Mesenchymal stem cell (in vitro differentiated cells and primary cell): ENCODE results near the gene MRPS11.

Experiments used
- DNase-seq: peaks from one replicate; pipeline ENCODE4 v3.0.0-alpha.2; 2013
- H2AFZ ChIP-seq: one replicate; pipeline ENCODE4 v1.6.1; 2013; ENCODE audit warnings: low read depth, mild to moderate bottlenecking, control low read depth, inconsistent platforms, low read length, moderate library complexity
- H2AK5ac ChIP-seq: 2 replicates; pipeline ENCODE4 v1.6.1; 2013; ENCODE audit warnings: low read length, moderate library complexity, mild to moderate bottlenecking, inconsistent platforms; ENCODE audit not compliant: severe bottlenecking
- H2BK120ac ChIP-seq: one replicate; pipeline ENCODE4 v1.6.1; 2013; ENCODE audit warnings: low read depth, mild to moderate bottlenecking, inconsistent platforms, low read length, moderate library complexity
- H2BK12ac ChIP-seq, 2 experiments: one replicate each; pipeline ENCODE4 v1.6.1; 2013; ENCODE audit warnings: inconsistent platforms in 2 of 2, low read length in 2 of 2, mild to moderate bottlenecking in 2 of 2, moderate library complexity in 2 of 2, control low read depth in 1 of 2
- H2BK15ac ChIP-seq: one replicate; pipeline ENCODE4 v1.6.1; 2013; ENCODE audit warnings: mild to moderate bottlenecking, low read depth, inconsistent platforms; ENCODE audit not compliant: poor library complexity, severe bottlenecking
- H2BK5ac ChIP-seq: 2 replicates; pipeline ENCODE4 v1.6.1; 2013; ENCODE audit warnings: low read depth, mild to moderate bottlenecking, low read length, control low read depth, inconsistent platforms; ENCODE audit not compliant: poor library complexity, severe bottlenecking
- H3K14ac ChIP-seq, 2 experiments: one replicate each; pipeline ENCODE4 v1.6.1; 2013; ENCODE audit warnings: inconsistent platforms in 2 of 2, low read length in 2 of 2, control low read depth in 1 of 2, mild to moderate bottlenecking in 1 of 2, moderate library complexity in 1 of 2
- H3K18ac ChIP-seq, 2 experiments: one replicate each; pipeline ENCODE4 v1.6.1; 2013; ENCODE audit warnings: inconsistent platforms in 2 of 2, low read length in 2 of 2, control low read depth in 1 of 2, low read depth in 1 of 2, mild to moderate bottlenecking in 1 of 2
- H3K23ac ChIP-seq, 2 experiments: one replicate each; pipeline ENCODE4 v1.6.1; 2013; ENCODE audit warnings: inconsistent platforms in 2 of 2, low read length in 2 of 2, mild to moderate bottlenecking in 2 of 2, moderate library complexity in 2 of 2, control low read depth in 1 of 2
- H3K27ac ChIP-seq: 2 replicates; pipeline ENCODE4 v1.5.1; 2013; ENCODE audit warnings: mild to moderate bottlenecking, moderate library complexity, low read length, control low read depth, inconsistent platforms; ENCODE audit not compliant: poor library complexity, severe bottlenecking
- H3K27me3 ChIP-seq, 2 experiments: 2 replicates each; pipeline versions ENCODE4 v1.6.1 to v1.7.0; 2013; ENCODE audit warnings: low read length in 2 of 2, mild to moderate bottlenecking in 2 of 2, moderate library complexity in 2 of 2, control low read depth in 1 of 2, inconsistent platforms in 1 of 2; ENCODE audit not compliant: control insufficient read depth in 1 of 2, insufficient read depth in 1 of 2
- H3K36me3 ChIP-seq, 2 experiments: 2 replicates each; pipeline versions ENCODE4 v1.6.1 to v1.7.0; 2013; ENCODE audit warnings: low read length in 2 of 2, control low read depth in 1 of 2, inconsistent platforms in 1 of 2, low read depth in 1 of 2, mild to moderate bottlenecking in 1 of 2; ENCODE audit not compliant: insufficient read depth in 2 of 2, control insufficient read depth in 1 of 2
- H3K4ac ChIP-seq, 2 experiments: one replicate each; pipeline ENCODE4 v1.6.1; 2013; ENCODE audit warnings: inconsistent platforms in 2 of 2, low read length in 2 of 2, mild to moderate bottlenecking in 2 of 2, moderate library complexity in 2 of 2, control low read depth in 1 of 2, low read depth in 1 of 2
- H3K4me1 ChIP-seq: 2 replicates; pipeline ENCODE4 v1.6.1; 2013; ENCODE audit warnings: low read depth, low read length, control low read depth; ENCODE audit not compliant: control insufficient read depth, insufficient read depth
- H3K4me2 ChIP-seq: 2 replicates; pipeline ENCODE4 v1.6.1; 2013; ENCODE audit warnings: low read length, mild to moderate bottlenecking, inconsistent platforms; ENCODE audit not compliant: poor library complexity, severe bottlenecking
- H3K4me3 ChIP-seq, 2 experiments: 2 replicates each; pipeline versions ENCODE4 v1.5.1 to v1.7.0; 2013; ENCODE audit warnings: low read length in 2 of 2, mild to moderate bottlenecking in 2 of 2, control low read depth in 1 of 2, low read depth in 1 of 2; ENCODE audit not compliant: insufficient read depth in 1 of 2
- H3K79me1 ChIP-seq: replicated peaks from 2 replicates; pipeline ENCODE4 v1.6.1; 2013; ENCODE audit warnings: mild to moderate bottlenecking, control low read depth, low read length, inconsistent platforms; ENCODE audit not compliant: poor library complexity, severe bottlenecking
- H3K9ac ChIP-seq: 2 replicates; pipeline ENCODE4 v1.7.0; 2013; ENCODE audit warnings: mild to moderate bottlenecking, low read length, moderate library complexity
- H3K9me3 ChIP-seq: 2 replicates; pipeline ENCODE4 v1.7.0; 2013; ENCODE audit warnings: mild to moderate bottlenecking, low read length; ENCODE audit not compliant: control insufficient read depth
- H4K8ac ChIP-seq: one replicate; pipeline ENCODE4 v1.6.1; 2013; ENCODE audit warnings: inconsistent platforms, mild to moderate bottlenecking, low read length, moderate library complexity
- H4K91ac ChIP-seq: one replicate; pipeline ENCODE4 v1.6.1; 2013; ENCODE audit warnings: mild to moderate bottlenecking, low read length, inconsistent platforms
- WGBS: methylation state at CpG from one replicate; pipeline ENCODE4 v1.1.7; 2013; ENCODE audit warnings: mixed read lengths; 5-methylcytosine and 5-hydroxymethylcytosine counted together

The MRPS11 gene

GRCh38 chr15:88454867-88455810, 12.4 kb upstream of the MRPS11 start:
- H2BK5ac ChIP-seq: no peak overlapping the region
- no peak overlapping the region for H3K27ac ChIP-seq
- no peak overlapping the region for H3K4me3 ChIP-seq
- H3K36me3 ChIP-seq: peaks cover 20 to 30% of the 10 kb centered on the region in 2 experiments
- H2AK5ac ChIP-seq: no peak overlapping the region
- 43% methylated on average over 9 of the region's 9 CpGs for WGBS
- H3K27me3 ChIP-seq: no peaks in the 10 kb centered on the region
- H3K4me1 ChIP-seq: peaks cover 3% of the 10 kb centered on the region
- no peak overlapping the region for H3K4ac ChIP-seq
- H2BK12ac ChIP-seq: no peak overlapping the region
- H4K91ac ChIP-seq: no peak overlapping the region
- H3K14ac ChIP-seq: peak overlapping the region in 1 of 2 experiments; percentile 19
- H2BK120ac ChIP-seq: no peak overlapping the region
- H3K18ac ChIP-seq: no peak overlapping the region
- peaks cover 8% of the 10 kb centered on the region for H3K79me1 ChIP-seq
- no peak overlapping the region for H2BK15ac ChIP-seq
- peak overlapping the region; percentile 23 for H3K9ac ChIP-seq
- H3K23ac ChIP-seq: no peak overlapping the region
- no peak overlapping the region for H2AFZ ChIP-seq
- H3K4me2 ChIP-seq: no peak overlapping the region
- DNase-seq: peak; percentile 75
- H4K8ac ChIP-seq: peak overlapping the region; percentile 27
- H3K9me3 ChIP-seq: no peaks in the 10 kb centered on the region

DNA sequence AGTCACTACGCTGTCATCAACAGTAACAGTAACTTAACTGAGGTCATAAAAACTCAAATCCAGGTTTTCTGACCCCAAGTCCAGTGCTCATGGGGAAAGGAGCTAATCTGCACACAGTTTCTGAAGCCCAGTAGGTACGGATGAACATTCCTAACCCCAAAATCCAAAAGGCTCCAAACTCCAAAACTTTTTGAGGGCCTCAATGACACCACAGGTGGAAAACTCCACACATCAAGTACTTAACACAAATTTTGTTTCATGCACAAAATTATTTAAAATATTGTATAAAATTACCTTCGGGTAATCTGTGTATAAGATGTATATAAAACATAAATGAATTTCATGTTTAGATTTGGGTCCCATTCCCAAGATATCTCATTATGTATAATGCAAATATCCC, 10.8 kb upstream of the MRPS11 start:
- H3K27ac ChIP-seq: no peak overlapping the region
- H3K18ac ChIP-seq: no peak overlapping the region
- DNase-seq: no peak
- H3K27me3 ChIP-seq: no peaks in the 10 kb centered on the region
- peaks cover 8% of the 10 kb centered on the region for H3K79me1 ChIP-seq
- no peak overlapping the region for H3K4me2 ChIP-seq
- no peak overlapping the region for H2BK12ac ChIP-seq
- no peak overlapping the region for H2BK15ac ChIP-seq
- H2BK5ac ChIP-seq: no peak overlapping the region
- no peak overlapping the region for H2AFZ ChIP-seq
- no peak overlapping the region for H4K8ac ChIP-seq
- no peaks in the 10 kb centered on the region for H3K9me3 ChIP-seq
- no peak overlapping the region for H3K4ac ChIP-seq
- no peak overlapping the region for H4K91ac ChIP-seq
- no peak overlapping the region for H2AK5ac ChIP-seq
- H3K36me3 ChIP-seq: peaks cover 20 to 43% of the 10 kb centered on the region in 2 experiments
- peaks cover 3% of the 10 kb centered on the region for H3K4me1 ChIP-seq
- H3K9ac ChIP-seq: no peak overlapping the region
- no peak overlapping the region for H3K14ac ChIP-seq
- H3K4me3 ChIP-seq: no peak overlapping the region
- no peak overlapping the region for H2BK120ac ChIP-seq
- 96% methylated on average over 2 of the region's 3 CpGs for WGBS
- H3K23ac ChIP-seq: no peak overlapping the region

GRCh38 chr15:88463870-88464532, 3.5 kb upstream of the MRPS11 start:
- H3K9ac ChIP-seq: no peak overlapping the region
- H2BK15ac ChIP-seq: no peak overlapping the region
- no peak overlapping the region for H2BK5ac ChIP-seq
- peaks cover 15 to 58% of the 10 kb centered on the region in 2 experiments for H3K36me3 ChIP-seq
- no peaks in the 10 kb centered on the region for H3K27me3 ChIP-seq
- H4K8ac ChIP-seq: peak overlapping the region; percentile 25
- H3K4ac ChIP-seq: no peak overlapping the region
- peaks cover 4% of the 10 kb centered on the region for H3K4me1 ChIP-seq
- no peak overlapping the region for H3K4me2 ChIP-seq
- H3K79me1 ChIP-seq: peaks cover 35% of the 10 kb centered on the region
- no peak overlapping the region for H3K23ac ChIP-seq
- H2AFZ ChIP-seq: no peak overlapping the region
- H3K4me3 ChIP-seq: no peak overlapping the region
- no peaks in the 10 kb centered on the region for H3K9me3 ChIP-seq
- H2BK120ac ChIP-seq: no peak overlapping the region
- no peak overlapping the region for H3K27ac ChIP-seq
- WGBS: 83% methylated on average over 1 of the region's 2 CpGs
- no peak overlapping the region for H4K91ac ChIP-seq
- no peak overlapping the region for H2BK12ac ChIP-seq
- no peak overlapping the region for H3K14ac ChIP-seq
- H2AK5ac ChIP-seq: no peak overlapping the region
- DNase-seq: no peak
- no peak overlapping the region for H3K18ac ChIP-seq

DNA sequence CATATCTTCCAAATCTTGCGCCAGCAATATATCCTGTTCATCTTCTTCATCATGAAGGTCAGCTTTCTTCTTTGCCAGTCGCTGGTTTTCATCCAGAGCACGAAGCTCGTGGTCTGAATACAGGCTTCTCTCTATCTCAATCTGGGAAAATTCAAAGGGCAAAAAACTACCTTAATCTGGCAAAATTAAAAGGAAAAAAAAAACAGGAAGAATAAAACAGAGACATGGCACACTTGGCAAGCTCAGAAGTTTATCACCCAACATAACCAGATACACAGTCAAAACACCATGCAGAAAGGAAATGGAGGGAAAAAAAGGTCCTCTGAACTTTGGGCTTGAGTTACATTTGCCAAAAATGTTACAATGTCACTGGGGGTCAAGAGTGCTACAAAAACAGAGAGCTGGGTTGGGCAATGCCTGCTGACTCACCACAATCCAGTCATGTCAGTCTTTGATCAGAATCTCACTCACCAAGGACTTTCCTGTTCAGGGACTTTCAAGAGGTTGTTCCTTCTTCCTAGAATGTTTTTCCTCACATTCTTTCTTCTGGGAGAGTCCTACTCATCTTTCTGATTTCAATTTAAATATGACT, 1.8 kb upstream of the MRPS11 start:
- Histone ChIP-seq H3K4me3 (peak overlapping the region in 1 of 2 experiments; percentile 84), H3K23ac (no peak overlapping the region), H3K4ac (no peak overlapping the region), H2AK5ac (peak overlapping the region; percentile 65), H3K4me1 (peaks cover 4% of the 10 kb centered on the region), H2AFZ (no peak overlapping the region), H2BK15ac (no peak overlapping the region), H3K27ac (no peak overlapping the region), H3K9ac (peak overlapping the region; percentile 99), H2BK12ac (no peak overlapping the region), H2BK5ac (no peak overlapping the region), H4K8ac (no peak overlapping the region), H3K36me3 (peaks cover 6 to 50% of the 10 kb centered on the region in 2 experiments), H2BK120ac (no peak overlapping the region), H3K18ac (no peak overlapping the region), H4K91ac (no peak overlapping the region), H3K27me3 (no peaks in the 10 kb centered on the region), H3K14ac (no peak overlapping the region), H3K4me2 (no peak overlapping the region), H3K9me3 (no peaks in the 10 kb centered on the region), H3K79me1 (peaks cover 38% of the 10 kb centered on the region)
- 97% methylated on average over 4 of the region's 4 CpGs for WGBS
- peak; percentile 54 for DNase-seq
